GM19467 (cell line): Measurements from ENCODE around the gene CDHR2.

ENCODE experiments used
- ATAC-seq: cut with Tn5 transposase; IDR thresholded peaks from one replicate; pipeline ENCODE4 v1.9.1; 2021; ENCODE audit warnings: mild to moderate bottlenecking, moderate library complexity; ENCODE audit not compliant: unreplicated experiment

CDHR2 gene

GRCh38 chr5:176548967-176549444 lies at the start of gene CDHR2:
CDHR2 (plus strand) TSS chr5:176549342; CDS start chr5:176565353, 16,011 bp downstream.
- no peak for ATAC-seq

- no peak for ATAC-seq
These were observed 48.6 kb upstream of the CDHR2 start for GRCh38 chr5:176500511-176500910.

GRCh38 chr5:176501333-176501732 lies 47.8 kb upstream of the CDHR2 start:
- no peak for ATAC-seq

- ATAC-seq: no peak
These were observed 45.6 kb upstream of the CDHR2 start for GRCh38 chr5:176503496-176503895.

- ATAC-seq: no peak
These were observed 41.2 kb upstream of the CDHR2 start for GRCh38 chr5:176507911-176508310.

GRCh38 chr5:176508603-176509002 lies 40.5 kb upstream of the CDHR2 start:
- ATAC-seq: no peak

- no peak for ATAC-seq
These were observed 35.4 kb upstream of the CDHR2 start for GRCh38 chr5:176513788-176514187.

GRCh38 chr5:176514244-176514950 lies 34.7 kb upstream of the CDHR2 start:
- ATAC-seq: no peak

GRCh38 chr5:176515396-176515795 lies 33.7 kb upstream of the CDHR2 start:
- ATAC-seq: no peak

GRCh38 chr5:176517053-176517661 lies 32.0 kb upstream of the CDHR2 start:
- ATAC-seq: no peak

- ATAC-seq: no peak
These were observed 29.1 kb upstream of the CDHR2 start for GRCh38 chr5:176519810-176520720.

GRCh38 chr5:176521286-176521685 lies 27.9 kb upstream of the CDHR2 start:
- ATAC-seq: no peak

- no peak for ATAC-seq
These were observed 27.4 kb upstream of the CDHR2 start for GRCh38 chr5:176521699-176522263.

- ATAC-seq: no peak
These were observed 25.0 kb upstream of the CDHR2 start for GRCh38 chr5:176524138-176524537.

GRCh38 chr5:176524987-176525386 lies 24.2 kb upstream of the CDHR2 start:
- ATAC-seq: no peak

GRCh38 chr5:176525677-176526076 lies 23.5 kb upstream of the CDHR2 start:
- ATAC-seq: no peak

- ATAC-seq: no peak
These were observed 22.7 kb upstream of the CDHR2 start for GRCh38 chr5:176526462-176526861.

- ATAC-seq: no peak
These were observed 21.6 kb upstream of the CDHR2 start for GRCh38 chr5:176527246-176528222.

GRCh38 chr5:176528301-176528700 lies 20.8 kb upstream of the CDHR2 start:
- no peak for ATAC-seq

GRCh38 chr5:176528761-176529115 lies 20.4 kb upstream of the CDHR2 start:
- ATAC-seq: no peak
